MCF 10A (cell line): ENCODE data around the gene SDHB. TPM values are rescaled to one million over a fixed set of nuclear protein-coding genes. Genes with fewer than 3 reads are reported as not detected.
A peak's percentile ranks its signal among the peaks of the same experiment; 100 is the strongest.

Experiments used
- BruUV-seq: library from RNA; stranded (reverse); fragments of 400-500 nt; replicated peaks from 2 replicates; lab custom pipeline; 2021; lab: Mats Ljungman, UMichigan
- CTCF ChIA-PET: fragments of 300-600 bp; sonication (Branson Sonifier 250); formaldehyde crosslinking; extraction: SDS; loops from one replicate; lab custom pipeline; 2021; ENCODE audit warnings: antibody characterized with exemption, inconsistent platforms; lab: Yijun Ruan, JAX
- POLR2A ChIA-PET: fragments of 300-600, 350-650 bp; sonication (Branson Sonifier 250); formaldehyde crosslinking; extraction: SDS; loops from one replicate; lab custom pipeline; 2020; ENCODE audit warnings: antibody characterized with exemption, inconsistent platforms; lab: Yijun Ruan, JAX
- DNase-seq: peaks from one replicate; pipeline ENCODE4 v3.0.0-alpha.2; 2018; ENCODE audit not compliant: unreplicated experiment
- H3K27ac Mint-ChIP-seq: one replicate; pipeline ENCODE4 v1.8.0; 2022; ENCODE audit warnings: mild to moderate bottlenecking, low read depth, mixed read lengths; ENCODE audit not compliant: unreplicated experiment
- H3K27me3 Mint-ChIP-seq: one replicate; pipeline ENCODE4 v1.8.0; 2022; ENCODE audit warnings: mixed read lengths; ENCODE audit not compliant: insufficient read depth, unreplicated experiment
- H3K36me3 Mint-ChIP-seq: one replicate; pipeline ENCODE4 v1.8.0; 2022; ENCODE audit warnings: mild to moderate bottlenecking, moderate library complexity, mixed read lengths; ENCODE audit not compliant: insufficient read depth, unreplicated experiment
- H3K4me1 Mint-ChIP-seq: one replicate; pipeline ENCODE4 v1.8.0; 2022; ENCODE audit warnings: mixed read lengths; ENCODE audit not compliant: insufficient read depth, unreplicated experiment
- H3K4me3 Mint-ChIP-seq: one replicate; pipeline ENCODE4 v1.8.0; 2022; ENCODE audit warnings: mild to moderate bottlenecking, moderate library complexity, mixed read lengths; ENCODE audit not compliant: unreplicated experiment
- H3K9me3 Mint-ChIP-seq: one replicate; pipeline ENCODE4 v1.8.0; 2022; ENCODE audit warnings: mixed read lengths; ENCODE audit not compliant: unreplicated experiment
- CTCF ChIP-seq: fragments of 200-600 bp; IDR thresholded peaks from one replicate; pipeline ENCODE4 v1.8.0; 2022; ENCODE audit warnings: antibody characterized with exemption, mild to moderate bottlenecking; ENCODE audit not compliant: unreplicated experiment
- intact Hi-C: fragments of 100-400 bp; cut with micrococcal nuclease; formaldehyde crosslinking; loops from 2 replicates; pipeline ENCODE4 v1.14.1; 2022
- total RNA-seq: library from RNA; stranded (reverse); gene quantifications from 2 replicates; pipeline ENCODE4 v1.2.3, GENCODE V29; 2022

The SDHB gene
- total RNA-seq, 1 experiment from 2014 or later, result 166 TPM

- no peaks in the 10 kb centered on the region for H3K9me3 Mint-ChIP-seq
- BruUV-seq, result no TSS peak
- DNase-seq, result peak; percentile 70
- H3K4me1 Mint-ChIP-seq, result peaks cover 17% of the 10 kb centered on the region
- no peak overlapping the region for H3K4me3 Mint-ChIP-seq
- H3K36me3 Mint-ChIP-seq, result peaks cover 6% of the 10 kb centered on the region
- H3K27me3 Mint-ChIP-seq, result no peaks in the 10 kb centered on the region
- POLR2A ChIA-PET, result interaction anchor here (0.9 kb wide), 1 partner anchor 21 kb away, joined by 3 read pairs; no protein-coding TSS in a partner anchor
- CTCF ChIA-PET, result interaction anchor here (1.1 to 1.5 kb wide), 2 partner anchors 16 to 56 kb away, joined by 3 to 5 read pairs; no protein-coding TSS in a partner anchor
- intact Hi-C loops, result no loop called here
- no peak overlapping the region for H3K27ac Mint-ChIP-seq
- no peak for TF ChIP-seq CTCF
These were observed 72.5 kb downstream of the SDHB start for GRCh38 chr1:16981269-16981849.

GRCh38 chr1:16980473-16981268 is 73.2 kb downstream of the SDHB start, which contains the start of gene MFAP2:
Gene MFAP2 (minus strand): TSS chr1:16980620. CDS start chr1:16978273, 2,347 bp downstream.
- CTCF ChIA-PET, result interaction anchor here (1.1 to 1.5 kb wide), 2 partner anchors 15 to 55 kb away, joined by 3 to 5 read pairs; no protein-coding TSS in a partner anchor
- peaks cover 17% of the 10 kb centered on the region for H3K4me1 Mint-ChIP-seq
- peaks cover 6% of the 10 kb centered on the region for H3K36me3 Mint-ChIP-seq
- H3K27me3 Mint-ChIP-seq, result no peaks in the 10 kb centered on the region
- H3K4me3 Mint-ChIP-seq, result no peak within 1 kb of the TSS
- no peaks in the 10 kb centered on the region for H3K9me3 Mint-ChIP-seq
- H3K27ac Mint-ChIP-seq, result no peak within 1 kb of the TSS
- intact Hi-C loops, result no loop called here
- no TSS peak for BruUV-seq
- no peak for DNase-seq
- no peak for TF ChIP-seq CTCF
- POLR2A ChIA-PET, result interaction anchor here (0.7 kb wide), 1 partner anchor 23 kb away, joined by 3 read pairs; no protein-coding TSS in a partner anchor

DNA sequence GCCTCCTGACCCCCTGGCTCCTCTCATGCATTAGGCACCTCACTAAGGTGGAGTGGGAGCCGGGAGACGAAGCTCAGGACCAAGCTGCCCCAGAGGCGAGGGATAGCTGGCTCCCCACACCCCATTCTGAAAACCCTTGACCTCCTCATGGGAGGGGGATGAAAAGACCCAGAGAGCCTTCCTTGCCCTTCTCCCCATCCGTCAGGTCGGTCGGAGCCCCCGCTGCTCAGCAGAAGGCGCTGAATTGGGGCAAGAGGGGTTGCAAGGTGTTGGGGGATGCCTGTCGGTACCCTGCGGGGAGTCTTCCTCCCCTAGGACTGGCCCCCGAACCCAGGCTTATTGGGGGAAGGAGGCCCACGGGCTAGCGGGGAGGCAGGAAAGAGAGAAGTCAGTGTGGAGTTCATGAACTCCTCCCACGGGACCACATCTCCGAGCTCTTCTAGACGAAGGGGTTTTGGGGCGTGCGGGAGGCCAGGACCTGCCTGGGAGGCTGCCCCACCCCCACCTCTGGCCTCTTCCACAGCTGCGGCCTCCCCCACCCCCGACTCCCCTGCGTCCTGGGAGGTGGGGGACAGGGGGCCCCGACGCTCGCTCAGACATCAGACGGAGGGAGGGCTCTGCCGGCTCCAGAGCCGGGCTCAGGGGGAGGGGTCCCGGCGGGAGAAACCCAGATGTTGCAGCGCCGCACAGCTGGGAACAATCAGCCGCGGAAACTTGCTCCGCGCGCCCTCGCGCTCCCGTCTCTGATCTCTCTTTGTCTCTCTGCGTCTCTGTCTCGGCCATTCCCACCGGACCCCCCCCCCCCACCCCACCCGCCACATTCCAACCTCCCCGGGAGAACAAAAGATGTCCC is 74.1 kb downstream of the SDHB start:
- CTCF ChIA-PET, result interaction anchor here (0.6 kb wide), 1 partner anchor 82 kb away, joined by 3 read pairs; no protein-coding TSS in a partner anchor
- Mint-ChIP-seq H3K4me3 (no peak overlapping the region), H3K27me3 (no peaks in the 10 kb centered on the region), H3K9me3 (no peaks in the 10 kb centered on the region), H3K27ac (no peak overlapping the region), H3K4me1 (peaks cover 16% of the 10 kb centered on the region), H3K36me3 (no peaks in the 10 kb centered on the region)
- intact Hi-C loops, result no loop called here
- TF ChIP-seq CTCF, result no peak
- POLR2A ChIA-PET, result interaction anchor here (1.0 kb wide), 1 partner anchor 22 kb away, joined by 3 read pairs; no protein-coding TSS in a partner anchor
- DNase-seq, result no peak
- no TSS peak for BruUV-seq
